KMS-11 (cell line): Measurements from ENCODE around the gene DNAH6.

Source experiments
- H2AFZ ChIP-seq: fragments of 200-600 bp; sonication (generic); 2 replicates; pipeline ENCODE4 v1.6.1; 2016; ENCODE audit warnings: antibody characterized with exemption, mixed run types, low read depth
- H3K27ac ChIP-seq: fragments of 200-600 bp; sonication (generic); 2 replicates; pipeline ENCODE4 v1.6.1; 2016; ENCODE audit warnings: mild to moderate bottlenecking, mixed run types
- H3K27me3 ChIP-seq: fragments of 200-600 bp; sonication (generic); 2 replicates; pipeline ENCODE4 v1.6.1; 2017; ENCODE audit warnings: mild to moderate bottlenecking, low read depth, mixed run types, moderate library complexity; ENCODE audit not compliant: insufficient read depth
- H3K36me3 ChIP-seq: fragments of 200-600 bp; sonication (generic); 2 replicates; pipeline ENCODE4 v1.6.1; 2017; ENCODE audit warnings: mild to moderate bottlenecking, mixed run types; ENCODE audit not compliant: insufficient read depth
- H3K4me1 ChIP-seq: fragments of 200-600 bp; sonication (generic); 2 replicates; pipeline ENCODE4 v1.6.1; 2016; ENCODE audit warnings: mild to moderate bottlenecking, low read depth, mixed run types; ENCODE audit not compliant: poor library complexity, severe bottlenecking
- H3K4me2 ChIP-seq: fragments of 200-600 bp; sonication (generic); 2 replicates; pipeline ENCODE4 v1.7.0; 2016; ENCODE audit warnings: mild to moderate bottlenecking, mixed run types
- H3K4me3 ChIP-seq: fragments of 200-600 bp; sonication (generic); IDR thresholded peaks from 2 replicates; pipeline ENCODE4 v1.6.1; 2017; ENCODE audit warnings: low read depth, low read length, mixed read lengths; ENCODE audit not compliant: insufficient read depth
- H3K79me2 ChIP-seq: fragments of 200-600 bp; sonication (generic); 2 replicates; pipeline ENCODE4 v1.6.1; 2016; ENCODE audit warnings: low read depth, mixed run types; ENCODE audit not compliant: insufficient read depth
- H3K9ac ChIP-seq: fragments of 200-600 bp; sonication (generic); 2 replicates; pipeline ENCODE4 v1.6.1; 2016; ENCODE audit warnings: mild to moderate bottlenecking, mixed run types
- H4K20me1 ChIP-seq: fragments of 200-600 bp; sonication (generic); 2 replicates; pipeline ENCODE4 v1.6.1; 2016; ENCODE audit warnings: mild to moderate bottlenecking, mixed run types; ENCODE audit not compliant: insufficient read depth
- TF ChIP-seq, protein P1 (sequence below): fragments of 200-600 bp; sonication (generic); conservative IDR thresholded peaks from 2 replicates; pipeline ENCODE4 v1.6.1; 2017; ENCODE audit warnings: low read depth, mild to moderate bottlenecking, antibody characterized with exemption, low read length, moderate library complexity, mixed read lengths

The DNAH6 gene

DNA sequence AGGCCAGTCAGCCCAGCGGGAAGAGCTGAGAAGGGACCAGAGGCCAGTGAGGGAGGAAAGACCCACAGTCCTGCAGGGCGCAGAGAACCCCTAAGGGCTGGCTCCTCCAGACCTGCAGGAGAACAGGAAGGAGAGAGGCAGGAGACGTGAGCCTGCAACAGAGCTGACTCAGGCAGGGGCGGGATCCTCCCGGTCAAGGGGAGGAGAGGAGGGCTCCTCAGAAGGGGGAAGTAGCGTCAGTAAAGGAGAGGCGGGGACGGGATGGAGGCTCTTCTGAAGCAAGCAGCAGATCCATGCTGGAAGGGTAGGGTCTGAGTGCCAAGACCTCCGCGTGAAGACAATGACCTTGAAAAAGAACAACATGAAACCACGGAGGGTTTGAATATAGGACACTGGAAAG is 313.8 kb downstream of the DNAH6 start:
- no peaks in the 10 kb centered on the region for H3K36me3 ChIP-seq
- H3K4me2 ChIP-seq, result no peak overlapping the region
- no peak overlapping the region for H3K27ac ChIP-seq
- H3K9ac ChIP-seq, result no peak overlapping the region
- TF ChIP-seq, protein P1, sequence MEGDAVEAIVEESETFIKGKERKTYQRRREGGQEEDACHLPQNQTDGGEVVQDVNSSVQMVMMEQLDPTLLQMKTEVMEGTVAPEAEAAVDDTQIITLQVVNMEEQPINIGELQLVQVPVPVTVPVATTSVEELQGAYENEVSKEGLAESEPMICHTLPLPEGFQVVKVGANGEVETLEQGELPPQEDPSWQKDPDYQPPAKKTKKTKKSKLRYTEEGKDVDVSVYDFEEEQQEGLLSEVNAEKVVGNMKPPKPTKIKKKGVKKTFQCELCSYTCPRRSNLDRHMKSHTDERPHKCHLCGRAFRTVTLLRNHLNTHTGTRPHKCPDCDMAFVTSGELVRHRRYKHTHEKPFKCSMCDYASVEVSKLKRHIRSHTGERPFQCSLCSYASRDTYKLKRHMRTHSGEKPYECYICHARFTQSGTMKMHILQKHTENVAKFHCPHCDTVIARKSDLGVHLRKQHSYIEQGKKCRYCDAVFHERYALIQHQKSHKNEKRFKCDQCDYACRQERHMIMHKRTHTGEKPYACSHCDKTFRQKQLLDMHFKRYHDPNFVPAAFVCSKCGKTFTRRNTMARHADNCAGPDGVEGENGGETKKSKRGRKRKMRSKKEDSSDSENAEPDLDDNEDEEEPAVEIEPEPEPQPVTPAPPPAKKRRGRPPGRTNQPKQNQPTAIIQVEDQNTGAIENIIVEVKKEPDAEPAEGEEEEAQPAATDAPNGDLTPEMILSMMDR, result no peak
- H3K4me3 ChIP-seq, result no peak overlapping the region
- no peaks in the 10 kb centered on the region for H3K79me2 ChIP-seq
- no peaks in the 10 kb centered on the region for H4K20me1 ChIP-seq
- H3K27me3 ChIP-seq, result no peaks in the 10 kb centered on the region
- no peak overlapping the region for H2AFZ ChIP-seq
- H3K4me1 ChIP-seq, result no peaks in the 10 kb centered on the region

DNA sequence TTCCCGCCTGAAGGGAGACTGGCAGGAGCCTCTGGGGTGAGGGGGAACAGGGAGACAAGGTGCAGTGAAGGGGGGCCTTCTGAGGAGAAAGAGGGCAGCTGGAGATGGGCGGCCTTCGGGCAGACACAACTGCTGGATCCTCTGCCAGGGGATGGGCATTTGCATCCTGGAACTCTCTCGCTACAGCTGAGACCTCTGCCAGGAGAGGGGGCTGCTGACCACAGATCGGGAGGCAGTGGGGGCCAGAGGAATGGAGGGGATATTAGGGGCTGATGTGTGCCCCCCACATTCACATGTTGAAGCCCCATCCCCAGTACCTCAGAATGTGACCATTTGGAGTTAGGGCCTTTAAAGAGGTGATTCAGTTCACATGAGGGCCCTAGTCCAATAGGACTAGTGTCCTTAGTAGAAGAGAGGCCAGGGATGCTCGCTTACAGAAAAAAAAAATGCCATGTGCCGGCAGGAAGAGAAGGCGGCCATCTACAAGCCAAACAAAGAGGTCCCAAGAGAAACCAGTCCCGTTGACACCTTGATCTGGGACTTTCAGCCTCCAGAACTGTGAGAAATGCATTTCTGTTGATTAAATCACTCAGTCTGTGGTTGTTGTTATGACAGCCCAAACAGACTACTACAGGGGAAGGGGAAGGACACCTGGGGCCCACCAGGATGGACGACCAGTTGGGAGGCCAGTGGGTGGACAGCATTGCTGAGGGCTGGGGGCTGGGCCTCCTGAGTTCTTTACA is 314.6 kb downstream of the DNAH6 start:
- Histone ChIP-seq H3K27ac (no peak overlapping the region), H3K4me3 (no peak overlapping the region), H3K4me2 (no peak overlapping the region), H3K4me1 (no peaks in the 10 kb centered on the region), H4K20me1 (no peaks in the 10 kb centered on the region), H3K27me3 (no peaks in the 10 kb centered on the region), H3K9ac (no peak overlapping the region), H3K79me2 (no peaks in the 10 kb centered on the region), H2AFZ (no peak overlapping the region), H3K36me3 (no peaks in the 10 kb centered on the region)
- TF ChIP-seq, protein P1, result no peak

DNA sequence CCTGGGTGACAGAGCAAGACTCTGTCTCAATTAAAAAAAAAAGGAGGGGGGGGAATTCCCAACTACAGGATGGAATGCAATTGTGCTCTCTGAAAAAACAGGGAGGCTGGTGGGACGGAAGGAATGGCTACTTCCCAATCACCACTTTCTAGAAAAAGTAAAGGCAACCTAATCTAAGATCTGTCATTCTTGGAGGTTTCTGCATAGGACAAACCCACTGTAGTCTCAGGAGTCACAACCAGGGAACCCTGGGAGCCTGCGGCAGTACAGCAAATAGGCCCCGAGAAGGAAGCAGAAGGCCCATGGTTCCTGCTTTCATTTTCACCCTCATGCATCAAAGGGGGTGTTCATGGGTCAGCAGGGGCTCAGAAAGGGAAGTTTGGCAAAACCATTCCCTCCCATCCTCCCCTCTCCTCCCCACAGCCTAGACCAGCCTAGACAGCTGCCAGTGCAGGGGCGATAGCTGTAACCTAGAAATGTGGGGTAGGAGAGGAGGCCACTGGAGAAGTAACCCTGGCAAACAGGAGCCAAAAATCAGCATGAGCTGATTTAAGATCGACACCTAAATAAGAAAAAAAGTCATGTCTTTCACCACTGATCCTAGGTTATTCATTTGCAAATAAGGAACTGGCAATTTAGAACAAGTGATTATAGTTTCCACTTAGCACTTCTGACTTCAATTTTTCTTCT is 316.6 kb downstream of the DNAH6 start:
- Histone ChIP-seq H2AFZ (no peak overlapping the region), H3K4me3 (no peak overlapping the region), H3K4me2 (no peak overlapping the region)

DNA sequence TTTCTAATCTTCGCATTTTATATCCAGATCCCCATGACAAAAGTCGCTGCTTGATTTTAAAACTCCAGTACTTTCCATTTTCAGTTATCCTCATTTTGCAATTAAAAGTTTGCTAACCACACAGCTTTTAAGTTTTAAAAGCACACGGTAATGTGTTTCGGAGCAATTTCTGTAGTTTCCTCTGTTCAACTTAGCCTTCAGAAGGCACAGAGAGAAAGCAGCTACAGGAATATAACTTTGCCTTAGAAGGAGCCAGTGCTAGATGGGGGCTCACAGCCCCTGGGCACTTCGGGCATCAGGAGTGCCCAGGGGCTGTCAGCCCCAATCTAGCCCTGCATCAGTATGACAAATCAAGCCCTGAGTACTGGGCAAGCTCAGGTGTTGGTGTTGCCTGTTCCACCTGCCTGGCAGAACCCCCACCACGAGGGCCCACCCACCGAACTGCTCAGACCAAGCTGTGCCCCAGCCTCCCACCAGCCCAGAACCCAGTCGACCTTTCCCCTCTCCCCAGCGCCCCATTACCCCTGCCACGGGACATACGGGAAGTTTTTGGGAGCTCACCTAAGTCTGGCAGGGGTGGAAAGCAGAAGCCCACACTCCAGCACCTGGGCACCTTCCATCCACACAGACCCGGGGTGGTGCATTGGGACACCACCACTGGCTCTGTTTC is 317.3 kb downstream of the DNAH6 start:
- no peak overlapping the region for H2AFZ ChIP-seq
- no peaks in the 10 kb centered on the region for H4K20me1 ChIP-seq
- no peak overlapping the region for H3K4me2 ChIP-seq
- no peaks in the 10 kb centered on the region for H3K27me3 ChIP-seq
- H3K4me1 ChIP-seq, result no peaks in the 10 kb centered on the region
- H3K79me2 ChIP-seq, result no peaks in the 10 kb centered on the region
- H3K9ac ChIP-seq, result no peak overlapping the region
- no peak overlapping the region for H3K4me3 ChIP-seq
- TF ChIP-seq, protein P1, result no peak
- H3K27ac ChIP-seq, result no peak overlapping the region
- no peaks in the 10 kb centered on the region for H3K36me3 ChIP-seq

More for the DNA sequence above, 316.6 kb downstream of the DNAH6 start:
- Histone ChIP-seq H3K79me2 (no peaks in the 10 kb centered on the region), H3K36me3 (no peaks in the 10 kb centered on the region), H3K4me1 (no peaks in the 10 kb centered on the region), H3K27ac (no peak overlapping the region), H3K27me3 (no peaks in the 10 kb centered on the region), H3K9ac (no peak overlapping the region), H4K20me1 (no peaks in the 10 kb centered on the region)
- TF ChIP-seq, protein P1, result no peak
